ENCODE results near the gene CD79A. TPM values are rescaled to one million over a fixed set of nuclear protein-coding genes. Genes with fewer than 3 reads are reported as not detected.

The CD79A gene
- total and polyA plus RNA-seq, 4 donors, result 0.22 to 0.59 (median 0.44) TPM; not detected in 1

DNA sequence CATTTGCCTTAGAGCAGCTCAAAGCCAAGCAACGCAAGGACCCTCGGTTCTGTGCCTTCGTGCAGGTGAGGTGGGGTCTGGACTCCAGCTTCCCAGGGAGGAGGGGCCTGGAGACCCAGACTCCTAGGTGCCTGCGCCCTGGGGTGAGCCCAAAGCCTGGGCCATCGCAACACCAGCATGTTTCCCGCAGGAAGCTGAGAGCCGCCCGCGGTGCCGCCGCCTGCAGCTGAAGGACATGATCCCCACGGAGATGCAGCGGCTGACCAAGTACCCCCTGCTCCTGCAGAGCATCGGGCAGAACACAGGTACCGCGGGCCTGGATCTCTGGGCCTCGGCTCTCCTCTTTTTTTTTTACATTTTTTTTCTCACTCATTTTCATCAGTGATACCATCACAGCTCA lies 25.5 kb downstream of the CD79A start:
- no peaks in the 10 kb centered on the region for H3K27me3 ChIP-seq (ENCODE audit: control insufficient read depth, insufficient read depth, low read length)
- 93% methylated on average over 17 of the region's 17 CpGs for WGBS (ENCODE audit: insufficient coverage)
- H3K36me3 ChIP-seq (ENCODE audit: control insufficient read depth, insufficient read depth, low read length), result peaks cover 83% of the 10 kb centered on the region
- DNase-seq (ENCODE audit: low read depth in 4 of 6, low spot score in 6 of 6), result no peak
- H3K4me3 ChIP-seq (ENCODE audit: low read depth, low read length), result no peak overlapping the region
- H3K9me3 ChIP-seq (ENCODE audit: control insufficient read depth, insufficient read depth, low read length), result no peaks in the 10 kb centered on the region
- H3K4me1 ChIP-seq (ENCODE audit: control insufficient read depth, insufficient read depth, low read length), result no peaks in the 10 kb centered on the region
- H3K27ac ChIP-seq (ENCODE audit: low read depth, low read length), result no peak overlapping the region

DNA sequence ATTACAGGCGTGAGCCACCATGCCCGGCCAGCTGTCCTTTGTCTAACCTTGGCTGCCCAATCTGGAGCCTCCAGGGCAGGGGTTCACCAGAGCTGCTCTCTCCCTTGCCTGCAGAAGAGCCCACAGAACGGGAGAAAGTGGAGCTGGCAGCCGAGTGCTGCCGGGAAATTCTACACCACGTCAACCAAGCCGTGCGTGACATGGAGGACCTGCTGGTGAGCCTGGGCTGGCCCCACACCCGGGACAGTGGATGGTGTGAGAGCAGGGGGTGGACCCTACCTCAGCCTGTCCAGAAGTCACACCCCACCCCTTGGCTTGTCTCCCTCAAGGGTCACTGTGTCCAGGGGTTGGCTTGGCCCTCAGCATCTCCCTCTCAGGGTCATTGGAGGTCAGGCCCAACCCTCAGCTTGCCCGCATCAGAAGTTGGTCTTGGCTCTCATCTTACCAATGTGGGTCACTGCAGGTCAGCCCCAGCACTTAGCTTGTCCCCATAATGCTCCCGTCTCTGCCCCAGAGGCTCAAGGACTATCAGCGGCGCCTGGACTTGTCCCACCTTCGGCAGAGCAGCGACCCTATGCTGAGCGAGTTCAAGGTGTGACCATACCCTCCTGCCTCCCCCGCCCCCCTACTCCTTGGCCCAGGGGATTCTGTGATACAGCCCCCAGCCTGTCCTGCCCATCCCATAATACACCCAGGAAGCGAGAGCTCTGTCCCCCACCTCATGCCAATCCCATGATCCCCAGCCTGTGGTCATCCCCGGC lies 26.3 kb downstream of the CD79A start:
- Histone ChIP-seq H3K9me3 (ENCODE audit: control insufficient read depth, insufficient read depth, low read length) (no peaks in the 10 kb centered on the region), H3K4me1 (ENCODE audit: control insufficient read depth, insufficient read depth, low read length) (no peaks in the 10 kb centered on the region), H3K27ac (ENCODE audit: low read depth, low read length) (no peak overlapping the region), H3K36me3 (ENCODE audit: control insufficient read depth, insufficient read depth, low read length) (peaks cover 82% of the 10 kb centered on the region), H3K4me3 (ENCODE audit: low read depth, low read length) (no peak overlapping the region), H3K27me3 (ENCODE audit: control insufficient read depth, insufficient read depth, low read length) (no peaks in the 10 kb centered on the region)
- WGBS (ENCODE audit: insufficient coverage), result 94% methylated on average over 18 of the region's 19 CpGs
- DNase-seq (ENCODE audit: low read depth in 4 of 6, low spot score in 6 of 6), result no peak

DNA sequence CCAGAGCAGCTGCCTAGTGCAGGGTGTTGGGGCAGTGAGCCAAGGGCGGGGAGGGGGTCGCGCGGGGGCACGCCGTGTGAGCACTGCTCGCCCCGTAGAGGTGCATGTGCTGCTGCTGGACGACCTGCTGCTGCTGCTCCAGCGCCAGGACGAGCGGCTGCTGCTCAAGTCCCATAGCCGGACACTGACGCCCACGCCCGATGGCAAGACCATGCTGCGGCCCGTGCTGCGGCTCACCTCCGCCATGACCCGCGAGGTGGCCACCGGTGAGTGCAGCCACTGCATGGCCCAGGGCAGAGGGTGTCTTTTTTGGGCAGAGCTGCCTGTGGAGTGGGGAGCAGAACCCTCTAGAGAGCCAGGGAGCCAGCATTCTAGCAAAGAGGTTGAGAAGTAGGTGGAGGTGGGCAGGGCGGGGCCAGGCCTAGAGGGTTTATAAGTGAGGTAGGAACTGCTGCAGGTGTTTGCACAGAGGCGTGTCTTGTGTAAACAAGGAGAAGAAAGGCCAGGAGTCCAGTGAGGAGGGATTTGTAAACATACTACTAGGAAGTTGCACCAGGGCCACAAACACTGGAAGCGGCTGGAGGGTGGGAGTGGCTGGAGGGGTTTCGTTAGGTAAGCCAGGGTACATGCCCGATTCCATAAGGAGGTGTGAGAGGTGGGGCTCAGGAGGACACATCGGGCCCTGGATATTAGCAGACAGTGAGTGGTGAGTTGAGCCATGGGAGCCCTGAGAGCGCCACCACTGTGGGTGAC lies 27.2 kb downstream of the CD79A start:
- no peak for DNase-seq (ENCODE audit: low read depth in 4 of 6, low spot score in 6 of 6)
- H3K27ac ChIP-seq (ENCODE audit: low read depth, low read length), result no peak overlapping the region
- no peaks in the 10 kb centered on the region for H3K9me3 ChIP-seq (ENCODE audit: control insufficient read depth, insufficient read depth, low read length)
- no peak overlapping the region for H3K4me3 ChIP-seq (ENCODE audit: low read depth, low read length)
- H3K4me1 ChIP-seq (ENCODE audit: control insufficient read depth, insufficient read depth, low read length), result no peaks in the 10 kb centered on the region
- 93% methylated on average over 30 of the region's 30 CpGs for WGBS (ENCODE audit: insufficient coverage)
- peaks cover 3% of the 10 kb centered on the region for H3K27me3 ChIP-seq (ENCODE audit: control insufficient read depth, insufficient read depth, low read length)
- H3K36me3 ChIP-seq (ENCODE audit: control insufficient read depth, insufficient read depth, low read length), result peaks cover 80% of the 10 kb centered on the region

DNA sequence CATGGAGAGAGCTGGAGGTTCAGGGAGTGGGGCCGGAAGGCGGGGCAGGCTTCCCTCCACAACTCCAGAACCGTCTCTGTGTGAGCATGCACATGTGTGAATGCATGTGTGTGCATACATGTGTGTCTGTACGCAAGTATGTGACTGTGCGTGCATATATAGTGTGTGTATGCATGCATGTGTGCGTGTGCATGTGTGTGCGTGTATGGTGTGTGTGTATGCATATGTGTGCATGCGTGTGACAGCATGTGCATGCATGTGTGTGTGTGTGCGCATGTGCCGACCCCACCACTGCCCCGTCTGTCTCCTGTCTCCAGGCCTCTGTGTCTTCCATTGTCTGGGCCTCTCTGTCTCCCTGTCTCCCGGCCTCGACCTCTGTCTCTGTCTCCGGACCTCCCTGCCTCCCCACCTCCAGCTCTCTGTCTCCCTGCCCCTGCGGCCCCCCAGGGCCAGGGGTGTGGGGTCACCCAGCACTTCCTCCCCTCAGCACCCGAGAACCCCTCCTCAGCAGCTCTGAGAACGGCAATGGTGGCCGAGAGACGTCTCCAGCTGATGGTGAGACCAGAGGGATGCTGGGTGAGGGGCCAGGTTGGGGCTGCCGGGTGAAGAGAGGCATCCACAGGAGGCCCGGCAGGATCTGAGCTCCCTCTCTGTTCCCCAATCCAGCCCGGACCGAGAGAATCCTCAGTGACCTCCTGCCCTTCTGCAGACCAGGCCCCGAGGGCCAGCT lies 28.4 kb downstream of the CD79A start:
- Histone ChIP-seq H3K36me3 (ENCODE audit: control insufficient read depth, insufficient read depth, low read length) (peaks cover 73% of the 10 kb centered on the region), H3K27me3 (ENCODE audit: control insufficient read depth, insufficient read depth, low read length) (peaks cover 8% of the 10 kb centered on the region), H3K27ac (ENCODE audit: low read depth, low read length) (no peak overlapping the region), H3K4me3 (ENCODE audit: low read depth, low read length) (no peak overlapping the region), H3K9me3 (ENCODE audit: control insufficient read depth, insufficient read depth, low read length) (no peaks in the 10 kb centered on the region), H3K4me1 (ENCODE audit: control insufficient read depth, insufficient read depth, low read length) (no peaks in the 10 kb centered on the region)
- 90% methylated on average over 22 of the region's 24 CpGs for WGBS (ENCODE audit: insufficient coverage)
- no peak for DNase-seq (ENCODE audit: low read depth in 4 of 6, low spot score in 6 of 6)

DNA sequence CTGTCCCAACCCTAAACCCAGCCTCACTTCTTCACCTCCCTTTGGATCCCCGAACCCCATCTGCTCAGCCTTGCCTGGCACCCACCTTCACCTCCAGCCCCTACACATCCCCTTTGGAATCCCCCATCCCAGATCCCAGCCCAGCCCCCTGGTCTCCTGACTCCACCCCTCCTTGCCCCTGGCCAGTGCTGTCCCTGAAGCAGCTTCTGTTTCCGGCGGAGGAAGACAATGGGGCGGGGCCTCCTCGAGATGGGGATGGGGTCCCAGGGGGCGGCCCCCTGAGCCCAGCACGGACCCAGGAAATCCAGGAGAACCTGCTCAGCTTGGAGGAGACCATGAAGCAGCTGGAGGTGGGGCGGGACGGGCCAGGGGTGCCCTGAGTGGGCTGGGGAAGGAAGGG lies 29.2 kb downstream of the CD79A start:
- WGBS (ENCODE audit: insufficient coverage), result 50% methylated on average over 7 of the region's 9 CpGs
- H3K27me3 ChIP-seq (ENCODE audit: control insufficient read depth, insufficient read depth, low read length), result peaks cover 16% of the 10 kb centered on the region
- H3K36me3 ChIP-seq (ENCODE audit: control insufficient read depth, insufficient read depth, low read length), result peaks cover 71% of the 10 kb centered on the region

DNA sequence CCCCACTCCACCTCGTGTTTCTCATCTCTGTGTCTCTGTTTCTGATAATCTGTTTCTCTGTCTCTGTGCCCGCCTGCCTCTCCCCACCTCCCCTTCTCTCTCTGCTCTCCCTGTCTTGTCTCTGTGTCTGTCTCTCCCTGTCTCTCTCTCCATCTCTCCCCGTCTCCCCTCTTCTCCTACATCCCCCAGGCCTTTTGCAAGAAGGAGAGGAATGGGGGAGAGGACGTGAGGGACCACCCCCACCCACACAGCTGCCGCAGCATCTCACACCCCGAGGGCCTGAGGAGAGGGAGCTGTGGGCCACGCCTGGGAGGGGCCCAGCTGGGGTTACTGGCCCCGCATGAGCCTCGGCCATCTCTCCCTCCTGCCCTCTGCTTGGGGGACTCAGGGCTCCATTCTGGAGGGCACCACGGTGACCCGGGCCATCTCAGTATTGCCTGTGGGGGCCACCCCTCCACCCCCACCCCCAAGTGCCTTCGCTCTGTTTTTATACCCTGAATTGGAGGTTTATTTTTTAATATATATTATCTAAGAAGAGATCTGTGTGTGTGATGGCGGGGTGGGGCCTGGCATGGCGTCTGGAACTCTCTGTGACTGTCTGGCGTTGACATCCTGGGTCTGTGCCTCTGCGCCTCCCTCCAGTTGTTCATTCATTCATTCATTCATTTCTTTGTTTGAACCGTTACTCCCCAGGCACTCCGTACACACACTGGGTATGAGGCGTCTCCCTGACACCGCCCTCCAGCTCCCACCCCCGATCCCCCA lies 30.0 kb downstream of the CD79A start:
- no peaks in the 10 kb centered on the region for H3K4me1 ChIP-seq (ENCODE audit: control insufficient read depth, insufficient read depth, low read length)
- H3K9me3 ChIP-seq (ENCODE audit: control insufficient read depth, insufficient read depth, low read length), result no peaks in the 10 kb centered on the region
- peaks cover 24% of the 10 kb centered on the region for H3K27me3 ChIP-seq (ENCODE audit: control insufficient read depth, insufficient read depth, low read length)
- peaks cover 63% of the 10 kb centered on the region for H3K36me3 ChIP-seq (ENCODE audit: control insufficient read depth, insufficient read depth, low read length)
- no peak overlapping the region for H3K27ac ChIP-seq (ENCODE audit: low read depth, low read length)
- WGBS (ENCODE audit: insufficient coverage), result 73% methylated on average over 3 of the region's 21 CpGs
- no peak overlapping the region for H3K4me3 ChIP-seq (ENCODE audit: low read depth, low read length)
- DNase-seq (ENCODE audit: low read depth in 4 of 6, low spot score in 6 of 6), result no peak

More for the DNA sequence above, 29.2 kb downstream of the CD79A start:
- Histone ChIP-seq H3K27ac (ENCODE audit: low read depth, low read length) (no peak overlapping the region), H3K4me1 (ENCODE audit: control insufficient read depth, insufficient read depth, low read length) (no peaks in the 10 kb centered on the region), H3K4me3 (ENCODE audit: low read depth, low read length) (no peak overlapping the region), H3K9me3 (ENCODE audit: control insufficient read depth, insufficient read depth, low read length) (no peaks in the 10 kb centered on the region)
- no peak for DNase-seq (ENCODE audit: low read depth in 4 of 6, low spot score in 6 of 6)

DNA sequence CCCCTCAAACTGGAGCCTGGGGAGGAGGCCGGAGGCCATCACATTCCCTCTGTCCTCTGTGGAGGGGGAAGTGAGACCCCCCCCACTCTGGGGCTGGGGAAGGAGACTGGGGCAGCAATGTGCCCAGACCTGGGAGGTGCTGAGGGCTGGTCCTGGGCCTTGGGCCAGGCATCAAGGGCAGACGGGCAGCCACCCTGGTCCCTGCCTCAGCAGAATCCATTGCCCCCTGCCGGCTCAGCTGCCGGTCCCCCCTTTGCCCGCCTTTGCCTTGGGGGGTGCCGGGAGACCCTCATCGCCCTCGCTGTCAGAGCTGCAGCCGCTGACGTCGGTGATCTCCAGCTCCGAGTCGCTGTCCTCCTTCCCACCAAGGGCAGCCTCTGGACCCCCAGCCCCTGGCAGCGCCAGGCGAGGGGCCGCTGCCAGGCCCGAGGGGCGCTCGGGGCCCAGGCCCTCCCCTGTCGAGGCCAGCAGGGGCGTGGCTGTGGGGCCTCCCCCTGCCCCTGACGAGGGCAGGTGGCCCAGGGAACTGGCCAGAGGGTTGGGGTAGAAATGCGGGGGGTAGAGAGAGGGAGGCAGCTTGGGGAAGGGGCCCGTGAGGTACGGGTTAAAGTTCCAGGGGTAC lies 31.0 kb downstream of the CD79A start:
- H3K27ac ChIP-seq (ENCODE audit: low read depth, low read length), result no peak overlapping the region
- 83% methylated on average over 25 of the region's 25 CpGs for whole genome bisulfite sequencing (ENCODE audit: insufficient coverage)
- peaks cover 34% of the 10 kb centered on the region for H3K27me3 ChIP-seq (ENCODE audit: control insufficient read depth, insufficient read depth, low read length)
- DNase-seq (ENCODE audit: low read depth in 4 of 6, low spot score in 6 of 6), result no peak
- H3K4me3 ChIP-seq (ENCODE audit: low read depth, low read length), result no peak overlapping the region
- peaks cover 53% of the 10 kb centered on the region for H3K36me3 ChIP-seq (ENCODE audit: control insufficient read depth, insufficient read depth, low read length)
- no peaks in the 10 kb centered on the region for H3K9me3 ChIP-seq (ENCODE audit: control insufficient read depth, insufficient read depth, low read length)
- H3K4me1 ChIP-seq (ENCODE audit: control insufficient read depth, insufficient read depth, low read length), result peaks cover 5% of the 10 kb centered on the region

DNA sequence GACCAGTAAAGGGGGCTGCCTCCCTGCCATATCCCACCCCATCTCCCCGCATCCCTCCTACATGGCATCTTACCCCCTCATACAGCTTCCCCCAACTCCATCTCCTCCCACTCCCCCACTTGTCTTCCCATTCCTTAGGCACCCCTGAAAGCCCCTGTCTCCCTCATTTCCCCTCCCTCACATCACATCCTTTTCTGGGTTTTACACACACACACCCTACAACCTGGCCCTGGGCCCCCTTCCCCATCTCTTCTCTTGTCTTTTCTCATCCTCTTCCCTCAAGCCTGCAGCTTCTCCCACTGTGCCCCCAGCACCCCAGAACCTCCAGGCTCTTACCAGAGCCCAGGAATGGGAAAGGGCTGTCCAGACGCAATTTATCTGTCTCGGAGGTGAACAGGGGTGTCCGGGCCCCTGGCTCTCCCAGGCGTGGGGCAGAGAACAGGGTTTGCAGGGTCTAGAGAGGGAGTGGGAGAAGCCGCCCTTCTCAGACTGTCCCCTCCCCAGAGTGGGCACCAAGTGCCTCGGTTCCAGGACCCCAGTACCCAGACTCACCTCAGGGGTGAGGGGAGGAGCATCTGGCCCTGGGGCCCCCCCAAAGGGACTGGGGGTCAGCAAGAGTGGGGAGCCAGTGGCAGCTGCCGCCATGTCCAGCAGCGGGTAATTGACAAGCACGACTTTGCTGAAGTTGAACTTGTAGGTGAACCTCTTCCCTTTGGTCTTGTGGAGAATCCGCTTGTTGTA lies 31.8 kb downstream of the CD79A start:
- H3K9me3 ChIP-seq (ENCODE audit: control insufficient read depth, insufficient read depth, low read length), result no peaks in the 10 kb centered on the region
- H3K4me1 ChIP-seq (ENCODE audit: control insufficient read depth, insufficient read depth, low read length), result peaks cover 8% of the 10 kb centered on the region
- H3K27me3 ChIP-seq (ENCODE audit: control insufficient read depth, insufficient read depth, low read length), result peaks cover 42% of the 10 kb centered on the region
- H3K36me3 ChIP-seq (ENCODE audit: control insufficient read depth, insufficient read depth, low read length), result peaks cover 45% of the 10 kb centered on the region
- H3K27ac ChIP-seq (ENCODE audit: low read depth, low read length), result no peak overlapping the region
- DNase-seq (ENCODE audit: low read depth in 4 of 6, low spot score in 6 of 6), result no peak
- WGBS (ENCODE audit: insufficient coverage), result 75% methylated on average over 7 of the region's 11 CpGs
- H3K4me3 ChIP-seq (ENCODE audit: low read depth, low read length), result no peak overlapping the region

Data from spinal cord (tissue), 10 donors.